K562 (cell line): ENCODE measurements around the gene ADIG. TPM values are rescaled to one million over a fixed set of nuclear protein-coding genes. Genes with fewer than 3 reads are reported as not detected.
A peak's percentile ranks its signal among the peaks of the same experiment; 100 is the strongest.

Source experiments
- ATAC-seq: fragments of 200-7000 bp; cut with Tn5 transposase; 3 replicates; pipeline ENCODE4 v1.9.1; 2020; ENCODE audit warnings: moderate library complexity
- BruUV-seq: library from RNA; stranded (reverse); fragments of 400-500 nt; replicated peaks from 2 replicates; lab custom pipeline; 2021; lab: Mats Ljungman, UMichigan
- CTCF ChIA-PET: fragments of 300-600 bp; formaldehyde crosslinking; extraction: SDS; loops from one replicate; lab custom pipeline; 2021; ENCODE audit warnings: low intra/inter-chr PET ratio; lab: Yijun Ruan, JAX
- POLR2A ChIA-PET: fragments of 300-600, 350-650 bp; sonication (Branson Sonifier 250); formaldehyde crosslinking; extraction: SDS; loops from one replicate; lab custom pipeline; 2021; ENCODE audit warnings: antibody characterized with exemption, inconsistent platforms; lab: Yijun Ruan, JAX
- DNase-seq, 4 experiments: peaks; one replicate each; pipeline versions ENCODE4 v3.0.0 to v3.0.0-alpha.2; 2011 to 2018; ENCODE audit warnings: low spot score in 3 of 4, mixed read lengths in 3 of 4; ENCODE audit errors: extremely low read depth in 1 of 4
- FAIRE-seq: peaks from 2 replicates; lab custom pipeline; 2011; peaks lifted over from hg19 to GRCh38; lab: Jason Lieb, UNC
- H2AFZ ChIP-seq: 2 replicates; pipeline ENCODE4 v1.6.0; 2011; ENCODE audit warnings: low read depth, low read length, control low read depth, inconsistent platforms
- H3K27ac ChIP-seq: fragments of 200-600 bp; 3 replicates; pipeline ENCODE4 v1.8.0; 2011; ENCODE audit warnings: low read depth, mild to moderate bottlenecking, control low read depth, inconsistent platforms, low read length, moderate library complexity, mixed read lengths; ENCODE audit errors: extremely low read depth
- H3K27me3 ChIP-seq, 2 experiments: fragments of 300-600 bp in 1 of 2; 2 replicates in 1 of 2; 3 replicates in 1 of 2; pipeline versions ENCODE4 v1.6.0 to v1.8.0; 2011; ENCODE audit warnings: inconsistent platforms in 2 of 2, low read length in 2 of 2, mild to moderate bottlenecking in 1 of 2, mixed read lengths in 1 of 2, moderate library complexity in 1 of 2; ENCODE audit not compliant: control insufficient read depth in 2 of 2, insufficient read depth in 2 of 2
- H3K36me3 ChIP-seq: fragments of 300-600 bp; 3 replicates; pipeline ENCODE4 v1.8.0; 2011; ENCODE audit warnings: mild to moderate bottlenecking, low read length, inconsistent platforms; ENCODE audit not compliant: control insufficient read depth, insufficient read depth
- H3K4me1 ChIP-seq, 2 experiments: fragments of 200-600 bp in 1 of 2; replicated peaks in 1 of 2; 2 replicates in 1 of 2; 3 replicates in 1 of 2; pipeline versions ENCODE4 v1.5.1 to v1.8.0; 2011; ENCODE audit warnings: inconsistent platforms in 2 of 2, low read length in 2 of 2, mild to moderate bottlenecking in 1 of 2, mixed read lengths in 1 of 2, moderate library complexity in 1 of 2; ENCODE audit not compliant: control insufficient read depth in 2 of 2, insufficient read depth in 2 of 2
- H3K4me2 ChIP-seq: 2 replicates; pipeline ENCODE4 v1.6.1; 2011; ENCODE audit warnings: low read length, control low read depth, inconsistent platforms, mixed read lengths; ENCODE audit not compliant: insufficient read depth
- H3K4me3 ChIP-seq: fragments of 200-600 bp; sonication (generic), shearing (Covaris generic); 2 replicates; pipeline ENCODE4 v1.5.1; 2016; ENCODE audit warnings: control low read depth, inconsistent platforms
- H3K79me2 ChIP-seq: fragments of 200-600 bp; 3 replicates; pipeline ENCODE4 v1.8.0; 2011; ENCODE audit warnings: low read length, inconsistent platforms; ENCODE audit not compliant: control insufficient read depth, insufficient read depth
- H3K9ac ChIP-seq, 2 experiments: 2 replicates each; pipeline versions ENCODE4 v1.6.0 to v1.6.1; 2011; ENCODE audit warnings: low read depth in 2 of 2, low read length in 2 of 2, control low read depth in 1 of 2, inconsistent platforms in 1 of 2, mild to moderate bottlenecking in 1 of 2, mixed read lengths in 1 of 2; ENCODE audit not compliant: insufficient read depth in 1 of 2
- H3K9me1 ChIP-seq: one replicate; pipeline ENCODE4 v1.6.0; 2011; ENCODE audit warnings: inconsistent platforms, mild to moderate bottlenecking, low read length, moderate library complexity; ENCODE audit not compliant: control insufficient read depth, insufficient read depth
- H3K9me3 ChIP-seq: replicated peaks from 2 replicates; pipeline ENCODE4 v1.5.1; 2011; ENCODE audit warnings: low read depth, low read length, inconsistent platforms; ENCODE audit not compliant: control insufficient read depth, insufficient read depth
- H4K20me1 ChIP-seq: replicated peaks from 2 replicates; pipeline ENCODE4 v1.6.1; 2011; ENCODE audit warnings: low read length, inconsistent platforms, mixed read lengths; ENCODE audit not compliant: control insufficient read depth, insufficient read depth
- BMI1 ChIP-seq: fragments of 150-350 bp; IDR thresholded peaks from 2 replicates; pipeline ENCODE4 v1.6.1; 2014; ENCODE audit warnings: low read length
- MTA1 ChIP-seq: fragments of 450-650 bp; IDR thresholded peaks from 2 replicates; pipeline ENCODE4 v1.6.1; 2017; ENCODE audit warnings: borderline replicate concordance
- MXI1 ChIP-seq: IDR thresholded peaks from 2 replicates; pipeline ENCODE4 v1.6.1; 2011; ENCODE audit warnings: low read depth, mild to moderate bottlenecking, improper control_type of control experiment, low read length
- STAT5B ChIP-seq: fragments of 250-450 bp; sonication (Bioruptor Pico); IDR thresholded peaks from 2 replicates; pipeline ENCODE4 v1.8.0; 2021; ENCODE audit warnings: mild to moderate bottlenecking, inconsistent platforms
- ZBTB2 ChIP-seq: fragments of 450-650 bp; IDR thresholded peaks from 2 replicates; pipeline ENCODE4 v1.6.1; 2016; ENCODE audit warnings: antibody characterized with exemption
- ZBTB40 ChIP-seq, 2 experiments: fragments of 450-650 bp in 1 of 2; sonication (generic) in 1 of 2; formaldehyde crosslinking in 1 of 2; IDR thresholded peaks; 2 replicates each; pipeline versions ENCODE4 v1.7.1 to v1.9.0; 2016 to 2022; ENCODE audit warnings: inconsistent platforms in 1 of 2, mild to moderate bottlenecking in 1 of 2, missing genetic modification reagents in 1 of 2
- ZNF12 ChIP-seq: sonication (generic); formaldehyde crosslinking; IDR thresholded peaks from 2 replicates; pipeline ENCODE4 v1.4.0; 2020; ENCODE audit warnings: mild to moderate bottlenecking, missing genetic modification reagents
- ZNF175 ChIP-seq: fragments of 200-800 bp; sonication (Bioruptor generic); IDR thresholded peaks from 2 replicates; pipeline ENCODE4 v1.6.1; 2016; ENCODE audit warnings: low read depth, mild to moderate bottlenecking, missing genetic modification characterization, missing compliant biosample characterization
- ZNF184 ChIP-seq: sonication (generic); formaldehyde crosslinking; IDR thresholded peaks from 2 replicates; pipeline ENCODE4 v1.5.0; 2020; ENCODE audit warnings: missing genetic modification reagents
- ZNF766 ChIP-seq: fragments of 200-800 bp; sonication (Bioruptor generic); conservative IDR thresholded peaks from 2 replicates; pipeline ENCODE4 v1.6.1; 2016; ENCODE audit warnings: missing genetic modification characterization, missing compliant biosample characterization
- WGBS: fragments of 100-300 bp; shearing (Covaris generic); methylation state at CpG from one replicate; pipeline ENCODE4 v1.1.6; 2016; ENCODE audit warnings: low coverage, mixed read lengths; ENCODE audit not compliant: insufficient coverage; ENCODE audit errors: missing lambda C conversion rate; 5-methylcytosine and 5-hydroxymethylcytosine counted together
- in situ Hi-C: fragments of 300-500 bp; cut with MboI; formaldehyde crosslinking; loops from 4 replicates; pipeline ENCODE4 v1.15.0; 2018; ENCODE audit warnings: inconsistent platforms, mixed read lengths
- intact Hi-C: fragments of 100-400 bp; cut with micrococcal nuclease; formaldehyde crosslinking; loops from 2 replicates; pipeline ENCODE4 v1.14.2; 2022
- polyA plus RNA-seq, 8 experiments: library from polyadenylated mRNA; depleted of rRNA in 4 of 8; stranded (reverse) in 5 of 8; unstranded in 3 of 8; fragments of >200 nt; fragmentation: Nextera tagmentation in 2 of 8; fragmentation: Illumina TruSeq in 1 of 8; extraction: Ambion mirVana in 2 of 8; extraction: Trizol in 1 of 8; gene quantifications; 2 replicates each; pipeline versions ENCODE4 v1.2.1 to v1.2.3, GENCODE V29; 2011 to 2014; ENCODE audit warnings: inconsistent platforms in 1 of 8, missing spikeins in 1 of 8
- total RNA-seq, 7 experiments: library from RNA; depleted of rRNA in 6 of 7; stranded (reverse); fragments of >200 nt in 6 of 7; fragmentation: Illumina TruSeq in 2 of 7; extraction: Trizol in 2 of 7; gene quantifications; 2 replicates each; pipeline versions ENCODE4 v1.2.1 to v1.2.3, GENCODE V29; 2011 to 2021; ENCODE audit warnings: low replicate concordance in 1 of 7
- TF ChIP-seq, protein P1 (sequence below): fragments of 450-650 bp; IDR thresholded peaks from 2 replicates; pipeline ENCODE4 v1.6.1; 2014; ENCODE audit warnings: low read depth, mild to moderate bottlenecking, moderate library complexity, borderline replicate concordance

Gene ADIG
- total and polyA plus RNA-seq, 9 of the 15 experiments (the other 6 are each of a cell fraction or from before 2014, with no cell fraction given) = not detected

GRCh38 chr20:38603286-38603685 lies 22.3 kb downstream of the ADIG start:
- in situ Hi-C loops = no loop called here
- intact Hi-C loops = no loop called here
- POLR2A ChIA-PET = no interaction called here
- TF ChIP-seq BMI1 (no peak), MXI1 (no peak), STAT5B (CRISPR knock-in tag) (no peak), ZBTB40 (IDR thresholded peaks at IDR 0.05) (no peak), ZBTB40 (CRISPR knock-in tag; IDR thresholded peaks at IDR 0.05) (no peak), ZNF184 (CRISPR knock-in tag) (no peak), ZNF12 (CRISPR knock-in tag) (no peak), ZNF766 (CRISPR knock-in tag) (no peak), ZNF175 (CRISPR knock-in tag) (no peak), MTA1 (0 out of 2 replicates have a peak, but pooled peaks have one; percentile 27), ZBTB2 (peak; percentile 69; the same call in 1 of the 2 replicates)
- TF ChIP-seq, protein P1, sequence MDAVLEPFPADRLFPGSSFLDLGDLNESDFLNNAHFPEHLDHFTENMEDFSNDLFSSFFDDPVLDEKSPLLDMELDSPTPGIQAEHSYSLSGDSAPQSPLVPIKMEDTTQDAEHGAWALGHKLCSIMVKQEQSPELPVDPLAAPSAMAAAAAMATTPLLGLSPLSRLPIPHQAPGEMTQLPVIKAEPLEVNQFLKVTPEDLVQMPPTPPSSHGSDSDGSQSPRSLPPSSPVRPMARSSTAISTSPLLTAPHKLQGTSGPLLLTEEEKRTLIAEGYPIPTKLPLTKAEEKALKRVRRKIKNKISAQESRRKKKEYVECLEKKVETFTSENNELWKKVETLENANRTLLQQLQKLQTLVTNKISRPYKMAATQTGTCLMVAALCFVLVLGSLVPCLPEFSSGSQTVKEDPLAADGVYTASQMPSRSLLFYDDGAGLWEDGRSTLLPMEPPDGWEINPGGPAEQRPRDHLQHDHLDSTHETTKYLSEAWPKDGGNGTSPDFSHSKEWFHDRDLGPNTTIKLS = no peak

More at GRCh38 chr20:38603286-38603685, 22.3 kb downstream of the ADIG start:
- H3K9me1 ChIP-seq = no peaks in the 10 kb centered on the region
- no peak overlapping the region for H3K9ac ChIP-seq
- CTCF ChIA-PET = interaction anchor here (0.6 kb wide), 1 partner anchor 148 kb away, joined by 3 read pairs; no protein-coding TSS in a partner anchor
- no TSS peak for BruUV-seq
- FAIRE-seq = no peak
- H3K27me3 ChIP-seq = peaks cover 32 to 39% of the 10 kb centered on the region in 2 experiments
- no peak overlapping the region for H3K27ac ChIP-seq
- no peak overlapping the region for H2AFZ ChIP-seq
- 8% methylated on average over 3 of the region's 3 CpGs for WGBS
- no peaks in the 10 kb centered on the region; the same call in 1 of the 2 replicates for H4K20me1 ChIP-seq
- no peak overlapping the region for H3K4me2 ChIP-seq
- H3K4me3 ChIP-seq = no peak overlapping the region
- H3K9me3 ChIP-seq = no peaks in the 10 kb centered on the region
- DNase-seq = no peak
- ATAC-seq = no peak
- no peaks in the 10 kb centered on the region for H3K36me3 ChIP-seq
- H3K79me2 ChIP-seq = no peaks in the 10 kb centered on the region
- peaks cover 3 to 12% of the 10 kb centered on the region in 2 experiments; a peak in 4 of 5 replicates for H3K4me1 ChIP-seq
